ENCODE results near the gene TCEANC2. TPM values are rescaled to one million over a fixed set of nuclear protein-coding genes. Genes with fewer than 3 reads are reported as not detected.

TCEANC2 gene
- polyA plus RNA-seq, 1 of the 3 experiments (the other 2 are of a cell fraction): 4.7 TPM

DNA sequence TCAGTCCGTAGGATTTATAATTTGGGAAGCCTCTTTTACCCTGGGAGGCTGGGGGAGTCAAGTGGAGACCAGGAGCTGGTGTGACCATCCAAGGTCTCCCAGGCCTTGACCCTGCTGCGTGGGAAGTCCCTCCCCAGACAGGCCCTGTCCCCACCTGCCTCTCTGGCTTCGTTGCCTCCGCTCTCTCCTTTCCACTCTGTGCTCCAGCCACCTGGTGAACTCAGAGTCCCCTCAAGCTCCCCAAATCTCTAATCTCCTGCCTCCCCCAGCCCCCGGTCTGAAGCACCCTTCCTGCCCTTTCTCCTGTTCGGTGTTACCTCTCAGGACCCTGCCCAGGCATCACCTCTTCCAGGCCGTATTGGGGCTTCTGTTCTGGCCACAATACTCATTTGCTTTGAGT lies 71.5 kb downstream of the TCEANC2 start:
- no peak for DNase-seq
- no peak overlapping the region for H3K4me2 ChIP-seq
- H4K20me1 ChIP-seq (ENCODE audit: insufficient read depth): no peaks in the 10 kb centered on the region
- H3K9me3 ChIP-seq: no peaks in the 10 kb centered on the region
- peaks cover 4 to 5% of the 10 kb centered on the region in 2 experiments; a peak in 2 of 4 replicates for H3K4me1 ChIP-seq (ENCODE audit: control insufficient read depth in 1 of 2, insufficient read depth in 2 of 2, low read depth in 1 of 2, low read length in 1 of 2)
- no peak overlapping the region for H3K9ac ChIP-seq
- no peaks in the 10 kb centered on the region for H3K36me3 ChIP-seq (replicated peaks in 1 of 2; ENCODE audit: control insufficient read depth in 1 of 2, insufficient read depth in 2 of 2, low read length in 1 of 2)
- no peak for TF ChIP-seq RXRA (IDR thresholded peaks at IDR 0.05; ENCODE audit: borderline replicate concordance, low read depth)
- no peak for TF ChIP-seq RCOR1 (IDR thresholded peaks at IDR 0.05; ENCODE audit: low read length)
- TF ChIP-seq JUND (IDR thresholded peaks at IDR 0.05): no peak
- no peak for TF ChIP-seq FOXM1 (IDR thresholded peaks at IDR 0.05; ENCODE audit: low read depth)
- CTCF ChIA-PET: interaction anchor here (0.6 to 6.4 kb wide), 9 partner anchors 9 to 364 kb away, joined by 3 to 75 read pairs (median 3); no protein-coding TSS in a partner anchor
- no peaks in the 10 kb centered on the region for H3K9me2 ChIP-seq
- H3K79me2 ChIP-seq (ENCODE audit: insufficient read depth): no peaks in the 10 kb centered on the region
- no peak overlapping the region for H2AFZ ChIP-seq (ENCODE audit: low read depth)
- peaks cover 4% of the 10 kb centered on the region for H3F3A ChIP-seq (replicated peaks; ENCODE audit: insufficient read depth)
- POLR2A ChIA-PET: no interaction called here
- 91% methylated on average over 6 of the region's 7 CpGs for WGBS (ENCODE audit: low lambda C conversion rate)
- no peak overlapping the region for H3K27ac ChIP-seq (ENCODE audit: low read depth in 2 of 2, low read length in 1 of 2)
- H3K27me3 ChIP-seq (ENCODE audit: insufficient read depth): no peaks in the 10 kb centered on the region
- H3K4me3 ChIP-seq (ENCODE audit: low read depth in 2 of 2, low read length in 1 of 2): no peak overlapping the region

DNA sequence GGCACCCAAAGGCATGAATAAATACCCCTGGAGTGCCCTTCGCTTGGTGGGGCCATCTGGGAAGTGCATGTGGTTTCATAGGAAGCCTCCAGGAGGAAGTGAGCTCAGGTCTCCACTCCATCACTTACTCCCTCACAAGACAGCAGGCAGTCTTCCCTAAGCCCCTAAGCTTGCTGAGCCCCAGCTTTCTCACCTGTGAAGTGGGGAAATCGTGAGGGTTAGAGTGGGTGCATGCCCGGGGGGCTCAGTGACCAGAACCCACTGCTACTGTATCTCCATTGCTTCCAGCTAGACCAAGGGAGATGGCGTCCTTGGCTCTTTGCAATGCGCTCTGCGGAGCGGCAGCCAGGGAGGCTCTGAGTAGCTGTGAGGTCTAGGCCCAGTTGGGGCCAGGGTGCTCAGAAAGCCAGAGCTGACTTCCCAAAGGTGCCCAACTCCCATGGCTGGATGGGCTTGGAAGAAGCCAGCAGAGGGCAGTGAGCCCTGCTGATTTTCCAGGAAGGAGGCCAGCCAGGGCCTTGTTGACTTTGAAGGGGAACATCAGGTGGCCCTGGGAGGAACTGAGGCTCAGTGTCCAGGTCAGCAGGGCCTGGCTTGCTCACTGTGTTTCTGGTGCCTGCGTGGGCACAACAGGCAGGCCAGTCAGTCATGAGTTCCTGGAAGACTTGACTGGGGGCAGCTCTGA lies 72.1 kb downstream of the TCEANC2 start:
- H3K4me2 ChIP-seq: no peak overlapping the region
- H3K4me1 ChIP-seq (ENCODE audit: control insufficient read depth in 1 of 2, insufficient read depth in 2 of 2, low read depth in 1 of 2, low read length in 1 of 2): peaks cover 4 to 5% of the 10 kb centered on the region in 2 experiments; a peak in 2 of 4 replicates
- no peaks in the 10 kb centered on the region for H3K27me3 ChIP-seq (ENCODE audit: insufficient read depth)
- H3K9ac ChIP-seq: no peak overlapping the region
- TF ChIP-seq ELF1 (IDR thresholded peaks at IDR 0.05): no peak
- no peak for TF ChIP-seq GATA2 (CRISPR knock-in tag; IDR thresholded peaks at IDR 0.05)
- TF ChIP-seq FOSL2 (IDR thresholded peaks at IDR 0.05; ENCODE audit: borderline replicate concordance, low read depth): no peak
- TF ChIP-seq EP300 (IDR thresholded peaks at IDR 0.05; ENCODE audit: borderline replicate concordance in 1 of 2, low read depth in 1 of 2, low read length in 1 of 2): no peak
- TF ChIP-seq POLR2AphosphoS5 (IDR thresholded peaks at IDR 0.05; ENCODE audit: low read depth, low read length): no peak
- TF ChIP-seq RAD21 (IDR thresholded peaks at IDR 0.05; ENCODE audit: low read length): peak; percentile 54
- TF ChIP-seq, protein P1, sequence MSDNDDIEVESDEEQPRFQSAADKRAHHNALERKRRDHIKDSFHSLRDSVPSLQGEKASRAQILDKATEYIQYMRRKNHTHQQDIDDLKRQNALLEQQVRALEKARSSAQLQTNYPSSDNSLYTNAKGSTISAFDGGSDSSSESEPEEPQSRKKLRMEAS (IDR thresholded peaks at IDR 0.05; ENCODE audit: low read depth): no peak
- TF ChIP-seq SMC3 (IDR thresholded peaks at IDR 0.05; ENCODE audit: low read depth, low read length): peak; percentile 38
- TF ChIP-seq, protein P2, sequence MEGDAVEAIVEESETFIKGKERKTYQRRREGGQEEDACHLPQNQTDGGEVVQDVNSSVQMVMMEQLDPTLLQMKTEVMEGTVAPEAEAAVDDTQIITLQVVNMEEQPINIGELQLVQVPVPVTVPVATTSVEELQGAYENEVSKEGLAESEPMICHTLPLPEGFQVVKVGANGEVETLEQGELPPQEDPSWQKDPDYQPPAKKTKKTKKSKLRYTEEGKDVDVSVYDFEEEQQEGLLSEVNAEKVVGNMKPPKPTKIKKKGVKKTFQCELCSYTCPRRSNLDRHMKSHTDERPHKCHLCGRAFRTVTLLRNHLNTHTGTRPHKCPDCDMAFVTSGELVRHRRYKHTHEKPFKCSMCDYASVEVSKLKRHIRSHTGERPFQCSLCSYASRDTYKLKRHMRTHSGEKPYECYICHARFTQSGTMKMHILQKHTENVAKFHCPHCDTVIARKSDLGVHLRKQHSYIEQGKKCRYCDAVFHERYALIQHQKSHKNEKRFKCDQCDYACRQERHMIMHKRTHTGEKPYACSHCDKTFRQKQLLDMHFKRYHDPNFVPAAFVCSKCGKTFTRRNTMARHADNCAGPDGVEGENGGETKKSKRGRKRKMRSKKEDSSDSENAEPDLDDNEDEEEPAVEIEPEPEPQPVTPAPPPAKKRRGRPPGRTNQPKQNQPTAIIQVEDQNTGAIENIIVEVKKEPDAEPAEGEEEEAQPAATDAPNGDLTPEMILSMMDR (IDR thresholded peaks at IDR 0.05): peak; percentile 33
- TF ChIP-seq FOXM1 (IDR thresholded peaks at IDR 0.05; ENCODE audit: low read depth): no peak
- no peak overlapping the region for H2AFZ ChIP-seq (ENCODE audit: low read depth)
- no peaks in the 10 kb centered on the region for H3K79me2 ChIP-seq (ENCODE audit: insufficient read depth)
- CTCF ChIA-PET: interaction anchor here (0.9 to 6.4 kb wide), 10 partner anchors 11 to 422 kb away, joined by 3 to 75 read pairs (median 3); partner anchors contain the start of gene ACOT11
- no peaks in the 10 kb centered on the region for H3K36me3 ChIP-seq (replicated peaks in 1 of 2; ENCODE audit: control insufficient read depth in 1 of 2, insufficient read depth in 2 of 2, low read length in 1 of 2)
- DNase-seq: no peak
- no peak overlapping the region for H3K4me3 ChIP-seq (ENCODE audit: low read depth in 2 of 2, low read length in 1 of 2)
- H3K9me3 ChIP-seq: no peaks in the 10 kb centered on the region
- WGBS (ENCODE audit: low lambda C conversion rate): 83% methylated on average over 2 of the region's 8 CpGs
- peaks cover 4% of the 10 kb centered on the region for H3F3A ChIP-seq (replicated peaks; ENCODE audit: insufficient read depth)
- POLR2A ChIA-PET: interaction anchor here (0.8 kb wide), 1 partner anchor 364 kb away, joined by 4 read pairs; no protein-coding TSS in a partner anchor
- no peaks in the 10 kb centered on the region for H3K9me2 ChIP-seq
- H3K27ac ChIP-seq (ENCODE audit: low read depth in 2 of 2, low read length in 1 of 2): no peak overlapping the region
- no peaks in the 10 kb centered on the region for H4K20me1 ChIP-seq (ENCODE audit: insufficient read depth)

Measured in SK-N-SH (cell line).